WTC11 (cell line): Measurements from ENCODE around the gene ZSCAN21. TPM values are rescaled to one million over a fixed set of nuclear protein-coding genes. Genes with fewer than 3 reads are reported as not detected.

ENCODE experiments used
- ATAC-seq: fragments of 200-7000 bp; cut with Tn5 transposase; 2 replicates; pipeline ENCODE4 v1.10.0; 2021; ENCODE audit warnings: mild to moderate bottlenecking, moderate library complexity
- CTCF ChIA-PET: fragments of 300-600 bp; sonication (Branson Sonifier 250); formaldehyde crosslinking; loops from one replicate; lab custom pipeline; 2021; ENCODE audit warnings: antibody characterized with exemption; lab: Charles Lee
- POLR2A ChIA-PET: fragments of 350-600 bp; sonication (Branson Sonifier 250); formaldehyde crosslinking; loops from one replicate; lab custom pipeline; 2021; ENCODE audit warnings: antibody characterized with exemption; lab: Charles Lee
- DNase-seq: peaks from one replicate; pipeline ENCODE4 v3.0.0; 2021; ENCODE audit warnings: low spot score
- H3K27ac Mint-ChIP-seq: 2 replicates; pipeline ENCODE4 v1.8.0; 2021; ENCODE audit warnings: mixed read lengths
- H3K27me3 Mint-ChIP-seq: 2 replicates; pipeline ENCODE4 v1.8.0; 2021; ENCODE audit warnings: low read depth, mild to moderate bottlenecking, moderate library complexity, mixed read lengths
- H3K36me3 Mint-ChIP-seq: 2 replicates; pipeline ENCODE4 v1.8.0; 2021; ENCODE audit warnings: mixed read lengths
- H3K4me1 Mint-ChIP-seq: 2 replicates; pipeline ENCODE4 v1.8.0; 2022; ENCODE audit warnings: mixed read lengths
- H3K4me3 Mint-ChIP-seq: 2 replicates; pipeline ENCODE4 v1.8.0; 2021; ENCODE audit warnings: mild to moderate bottlenecking, moderate library complexity, mixed read lengths
- H3K9me3 Mint-ChIP-seq: 2 replicates; pipeline ENCODE4 v1.8.0; 2021; ENCODE audit warnings: mixed read lengths
- CTCF ChIP-seq: fragments of 200-600 bp; IDR thresholded peaks from 2 replicates; pipeline ENCODE4 v1.8.0; 2022; ENCODE audit warnings: antibody characterized with exemption
- E2F1 ChIP-seq: sonication (generic); formaldehyde crosslinking; IDR thresholded peaks from 2 replicates; pipeline ENCODE4 v1.8.0; 2022; ENCODE audit warnings: mild to moderate bottlenecking, missing genetic modification reagents
- EMX1 ChIP-seq: fragments of 250-450 bp; sonication (Bioruptor Pico); IDR thresholded peaks from 2 replicates; pipeline ENCODE4 v1.8.0; 2021; ENCODE audit warnings: mild to moderate bottlenecking
- FOXP1 ChIP-seq: sonication (generic); formaldehyde crosslinking; IDR thresholded peaks from 2 replicates; pipeline ENCODE4 v1.8.0; 2022; ENCODE audit warnings: missing genetic modification reagents, mild to moderate bottlenecking, moderate library complexity, borderline replicate concordance
- FOXP4 ChIP-seq: sonication (generic); formaldehyde crosslinking; IDR thresholded peaks from 2 replicates; pipeline ENCODE4 v1.8.0; 2022; ENCODE audit warnings: mild to moderate bottlenecking, missing genetic modification reagents
- GABPB1 ChIP-seq: sonication (generic); formaldehyde crosslinking; IDR thresholded peaks from 2 replicates; pipeline ENCODE4 v1.8.1; 2023; ENCODE audit warnings: mild to moderate bottlenecking, missing genetic modification reagents
- GRHL2 ChIP-seq: fragments of 250-450 bp; sonication (Bioruptor Pico); IDR thresholded peaks from 2 replicates; pipeline ENCODE4 v1.8.0; 2022; ENCODE audit warnings: mild to moderate bottlenecking, moderate library complexity; ENCODE audit not compliant: insufficient replicate concordance, severe bottlenecking
- IRF1 ChIP-seq: sonication (generic); formaldehyde crosslinking; IDR thresholded peaks from 2 replicates; pipeline ENCODE4 v1.8.0; 2023; ENCODE audit warnings: missing genetic modification reagents
- IRF2 ChIP-seq: sonication (generic); formaldehyde crosslinking; IDR thresholded peaks from 2 replicates; pipeline ENCODE4 v1.8.0; 2022; ENCODE audit warnings: low read depth, missing genetic modification reagents, borderline replicate concordance
- NFATC4 ChIP-seq: fragments of 250-450 bp; sonication (Bioruptor Pico); IDR thresholded peaks from 2 replicates; pipeline ENCODE4 v1.9.0; 2021; ENCODE audit warnings: mild to moderate bottlenecking
- NFYB ChIP-seq: sonication (generic); formaldehyde crosslinking; conservative IDR thresholded peaks from 2 replicates; pipeline ENCODE4 v1.8.0; 2022; ENCODE audit warnings: low read depth, missing genetic modification reagents
- PRRX2 ChIP-seq: fragments of 250-450 bp; sonication (Bioruptor Pico); IDR thresholded peaks from 2 replicates; pipeline ENCODE4 v1.8.0; 2021; ENCODE audit warnings: mild to moderate bottlenecking
- TEAD4 ChIP-seq: sonication (generic); formaldehyde crosslinking; IDR thresholded peaks from 2 replicates; pipeline ENCODE4 v1.8.0; 2022; ENCODE audit warnings: mild to moderate bottlenecking, missing genetic modification reagents
- ZBTB43 ChIP-seq: sonication (generic); formaldehyde crosslinking; IDR thresholded peaks from 2 replicates; pipeline ENCODE4 v1.8.1; 2023; ENCODE audit warnings: mild to moderate bottlenecking, missing genetic modification reagents
- ZNF232 ChIP-seq: sonication (generic); formaldehyde crosslinking; IDR thresholded peaks from 2 replicates; pipeline ENCODE4 v1.8.0; 2022; ENCODE audit warnings: mild to moderate bottlenecking, missing genetic modification reagents
- ZNF423 ChIP-seq: fragments of 250-450 bp; sonication (Bioruptor Pico); IDR thresholded peaks from 2 replicates; pipeline ENCODE4 v2.1.2; 2022; ENCODE audit warnings: mild to moderate bottlenecking, moderate library complexity
- ZNF671 ChIP-seq: fragments of 250-450 bp; sonication (Bioruptor Pico); IDR thresholded peaks from 2 replicates; pipeline ENCODE4 v1.8.0; 2021; ENCODE audit warnings: mild to moderate bottlenecking
- total RNA-seq: library from RNA; stranded (reverse); gene quantifications from 3 replicates; pipeline ENCODE4 v1.2.3, GENCODE V29; 2021

ZSCAN21 gene
- total RNA-seq, 1 experiment from 2014 or later = 25.5 TPM

- no peak for TF ChIP-seq GABPB1 (CRISPR knock-in tag)
- no peak for TF ChIP-seq NFYB (CRISPR knock-in tag)
- TF ChIP-seq NFATC4 = no peak
- TF ChIP-seq CTCF = no peak
- no peak for TF ChIP-seq ZNF232 (CRISPR knock-in tag)
- TF ChIP-seq IRF2 = no peak
Measured at GRCh38 chr7:100040575-100040974, 9.0 kb upstream of the ZSCAN21 start (continued).

- no peak overlapping the region for H3K4me3 Mint-ChIP-seq
- ChIA-PET POLR2A (no interaction called here), CTCF (no interaction called here)
Measured at GRCh38 chr7:100044718-100045117, 4.9 kb upstream of the ZSCAN21 start.

GRCh38 chr7:100048680-100049079 is 894 bp upstream of the ZSCAN21 start:
- CTCF ChIA-PET = no interaction called here
- no peaks in the 10 kb centered on the region for H3K27me3 Mint-ChIP-seq

More at GRCh38 chr7:100044718-100045117, 4.9 kb upstream of the ZSCAN21 start:
- no peak for TF ChIP-seq CTCF
- no peak for TF ChIP-seq EMX1 (CRISPR knock-in tag)
- no peak for TF ChIP-seq ZNF232 (CRISPR knock-in tag)
- no peak for TF ChIP-seq ZBTB43 (CRISPR knock-in tag)
- TF ChIP-seq ZNF423 = no peak
- H3K36me3 Mint-ChIP-seq = peaks cover 11% of the 10 kb centered on the region
- H3K4me1 Mint-ChIP-seq = peaks cover 11% of the 10 kb centered on the region
- peak overlapping the region; percentile 15; the same call in 1 of the 2 replicates for H3K27ac Mint-ChIP-seq
- H3K27me3 Mint-ChIP-seq = no peaks in the 10 kb centered on the region
- DNase-seq (no peak), ATAC-seq (no peak)
- peaks cover 8% of the 10 kb centered on the region for H3K9me3 Mint-ChIP-seq

More at GRCh38 chr7:100048680-100049079, 894 bp upstream of the ZSCAN21 start:
- Mint-ChIP-seq H3K36me3 (peaks cover 6% of the 10 kb centered on the region; the same call in 1 of the 2 replicates), H3K9me3 (no peaks in the 10 kb centered on the region; the same call in 1 of the 2 replicates), H3K27ac (peak overlapping the region; percentile 3; the same call in 1 of the 2 replicates), H3K4me1 (peaks cover 13% of the 10 kb centered on the region), H3K4me3 (peak overlapping the region; percentile 88)
- no peak for TF ChIP-seq PRRX2 (CRISPR knock-in tag)
- TF ChIP-seq FOXP4 (CRISPR knock-in tag) = no peak
- TF ChIP-seq GRHL2 (CRISPR knock-in tag) = no peak
- TF ChIP-seq ZBTB43 (CRISPR knock-in tag) = no peak
- TF ChIP-seq FOXP1 (CRISPR knock-in tag) = no peak
- TF ChIP-seq ZNF671 (CRISPR knock-in tag) = no peak
- no peak for TF ChIP-seq IRF1 (CRISPR knock-in tag)
- no peak for TF ChIP-seq TEAD4
- TF ChIP-seq E2F1 = no peak
- DNase-seq = no peak
- POLR2A ChIA-PET = no interaction called here
- ATAC-seq = no peak
